ENCODE data around the gene TBCE. TPM values are rescaled to one million over a fixed set of nuclear protein-coding genes. Genes with fewer than 3 reads are reported as not detected.

Gene TBCE
- total and polyA plus RNA-seq, 9 of the 15 experiments (the other 6 are each of a cell fraction or from before 2014, with no cell fraction given) = 52.6 to 92.1 (median 82.1) TPM

DNA sequence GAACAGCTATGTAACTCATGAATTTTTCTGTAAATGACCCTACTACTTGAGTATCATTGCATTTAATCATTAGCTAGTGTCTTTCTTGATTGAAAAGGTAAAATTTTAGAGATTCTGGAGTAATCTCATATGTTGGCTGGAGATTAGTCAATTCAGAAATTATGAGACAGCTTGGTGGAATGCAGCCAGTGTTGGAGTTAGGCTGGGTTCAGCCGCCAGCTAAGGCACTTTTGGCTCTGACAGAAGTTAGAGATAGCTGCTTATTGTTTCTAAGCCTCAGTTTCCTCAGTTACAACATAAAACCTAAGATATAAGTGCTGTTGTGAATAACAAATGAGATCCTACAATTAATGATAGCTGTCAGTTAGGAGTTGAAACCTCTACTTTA lies 49.4 kb downstream of the TBCE start:
- no TSS peak for BruUV-seq (replicated peaks)
- H3K4me3 ChIP-seq = no peak overlapping the region
- H3K36me3 ChIP-seq (ENCODE audit: control insufficient read depth, insufficient read depth, low read length) = peaks cover 59% of the 10 kb centered on the region; the same call in 2 of the 3 replicates
- H3K27ac ChIP-seq (ENCODE audit: extremely low read depth, low read depth, low read length) = no peak overlapping the region
- TF ChIP-seq, protein P1, sequence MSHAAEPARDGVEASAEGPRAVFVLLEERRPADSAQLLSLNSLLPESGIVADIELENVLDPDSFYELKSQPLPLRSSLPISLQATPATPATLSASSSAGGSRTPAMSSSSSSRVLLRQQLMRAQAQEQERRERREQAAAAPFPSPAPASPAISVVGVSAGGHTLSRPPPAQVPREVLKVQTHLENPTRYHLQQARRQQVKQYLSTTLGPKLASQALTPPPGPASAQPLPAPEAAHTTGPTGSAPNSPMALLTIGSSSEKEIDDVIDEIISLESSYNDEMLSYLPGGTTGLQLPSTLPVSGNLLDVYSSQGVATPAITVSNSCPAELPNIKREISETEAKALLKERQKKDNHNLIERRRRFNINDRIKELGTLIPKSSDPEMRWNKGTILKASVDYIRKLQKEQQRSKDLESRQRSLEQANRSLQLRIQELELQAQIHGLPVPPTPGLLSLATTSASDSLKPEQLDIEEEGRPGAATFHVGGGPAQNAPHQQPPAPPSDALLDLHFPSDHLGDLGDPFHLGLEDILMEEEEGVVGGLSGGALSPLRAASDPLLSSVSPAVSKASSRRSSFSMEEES (CRISPR knock-in tag; IDR thresholded peaks at IDR 0.05) = no peak
- TF ChIP-seq RBM25 (IDR thresholded peaks at IDR 0.05; ENCODE audit: low read depth, low read length, severe bottlenecking) (no peak), MED1 (CRISPR knock-in tag; IDR thresholded peaks at IDR 0.05; ENCODE audit: borderline replicate concordance) (no peak), GABPB1 (CRISPR knock-in tag; IDR thresholded peaks at IDR 0.05) (no peak), PCBP2 (IDR thresholded peaks at IDR 0.05; ENCODE audit: low read depth, low read length, poor library complexity, severe bottlenecking) (no peak), ZKSCAN1 (IDR thresholded peaks at IDR 0.05; ENCODE audit: low read depth, low read length) (no peak), GATAD2A (IDR thresholded peaks at IDR 0.05) (no peak)
- TF ChIP-seq, protein P2, sequence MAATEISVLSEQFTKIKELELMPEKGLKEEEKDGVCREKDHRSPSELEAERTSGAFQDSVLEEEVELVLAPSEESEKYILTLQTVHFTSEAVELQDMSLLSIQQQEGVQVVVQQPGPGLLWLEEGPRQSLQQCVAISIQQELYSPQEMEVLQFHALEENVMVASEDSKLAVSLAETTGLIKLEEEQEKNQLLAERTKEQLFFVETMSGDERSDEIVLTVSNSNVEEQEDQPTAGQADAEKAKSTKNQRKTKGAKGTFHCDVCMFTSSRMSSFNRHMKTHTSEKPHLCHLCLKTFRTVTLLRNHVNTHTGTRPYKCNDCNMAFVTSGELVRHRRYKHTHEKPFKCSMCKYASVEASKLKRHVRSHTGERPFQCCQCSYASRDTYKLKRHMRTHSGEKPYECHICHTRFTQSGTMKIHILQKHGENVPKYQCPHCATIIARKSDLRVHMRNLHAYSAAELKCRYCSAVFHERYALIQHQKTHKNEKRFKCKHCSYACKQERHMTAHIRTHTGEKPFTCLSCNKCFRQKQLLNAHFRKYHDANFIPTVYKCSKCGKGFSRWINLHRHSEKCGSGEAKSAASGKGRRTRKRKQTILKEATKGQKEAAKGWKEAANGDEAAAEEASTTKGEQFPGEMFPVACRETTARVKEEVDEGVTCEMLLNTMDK (IDR thresholded peaks at IDR 0.05; ENCODE audit: borderline replicate concordance, insufficient read depth, low read depth, low read length, poor library complexity, severe bottlenecking) = no peak
- TF ChIP-seq, protein P3, sequence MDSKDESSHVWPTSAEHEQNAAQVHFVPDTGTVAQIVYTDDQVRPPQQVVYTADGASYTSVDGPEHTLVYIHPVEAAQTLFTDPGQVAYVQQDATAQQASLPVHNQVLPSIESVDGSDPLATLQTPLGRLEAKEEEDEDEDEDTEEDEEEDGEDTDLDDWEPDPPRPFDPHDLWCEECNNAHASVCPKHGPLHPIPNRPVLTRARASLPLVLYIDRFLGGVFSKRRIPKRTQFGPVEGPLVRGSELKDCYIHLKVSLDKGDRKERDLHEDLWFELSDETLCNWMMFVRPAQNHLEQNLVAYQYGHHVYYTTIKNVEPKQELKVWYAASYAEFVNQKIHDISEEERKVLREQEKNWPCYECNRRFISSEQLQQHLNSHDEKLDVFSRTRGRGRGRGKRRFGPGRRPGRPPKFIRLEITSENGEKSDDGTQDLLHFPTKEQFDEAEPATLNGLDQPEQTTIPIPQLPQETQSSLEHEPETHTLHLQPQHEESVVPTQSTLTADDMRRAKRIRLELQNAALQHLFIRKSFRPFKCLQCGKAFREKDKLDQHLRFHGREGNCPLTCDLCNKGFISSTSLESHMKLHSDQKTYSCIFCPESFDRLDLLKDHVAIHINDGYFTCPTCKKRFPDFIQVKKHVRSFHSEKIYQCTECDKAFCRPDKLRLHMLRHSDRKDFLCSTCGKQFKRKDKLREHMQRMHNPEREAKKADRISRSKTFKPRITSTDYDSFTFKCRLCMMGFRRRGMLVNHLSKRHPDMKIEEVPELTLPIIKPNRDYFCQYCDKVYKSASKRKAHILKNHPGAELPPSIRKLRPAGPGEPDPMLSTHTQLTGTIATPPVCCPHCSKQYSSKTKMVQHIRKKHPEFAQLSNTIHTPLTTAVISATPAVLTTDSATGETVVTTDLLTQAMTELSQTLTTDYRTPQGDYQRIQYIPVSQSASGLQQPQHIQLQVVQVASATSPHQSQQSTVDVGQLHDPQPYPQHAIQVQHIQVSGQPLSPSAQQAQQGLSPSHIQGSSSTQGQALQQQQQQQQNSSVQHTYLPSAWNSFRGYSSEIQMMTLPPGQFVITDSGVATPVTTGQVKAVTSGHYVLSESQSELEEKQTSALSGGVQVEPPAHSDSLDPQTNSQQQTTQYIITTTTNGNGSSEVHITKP (IDR thresholded peaks at IDR 0.05; ENCODE audit: partially characterized antibody) = no peak
- DNase-seq (ENCODE audit: extremely low read depth in 1 of 4, low spot score in 3 of 4) (no peak), FAIRE-seq (no peak), ATAC-seq (no peak)
- POLR2A ChIA-PET = interaction anchor here (0.5 to 1.3 kb wide), 4 partner anchors 12 to 260 kb away, joined by 3 to 4 read pairs (median 4); no protein-coding TSS in a partner anchor
- H3K27me3 ChIP-seq (ENCODE audit: control insufficient read depth in 2 of 2, insufficient read depth in 2 of 2, low read length in 2 of 2) = no peaks in the 10 kb centered on the region
- 100% methylated on average over 1 of the region's 1 CpG for WGBS (ENCODE audit: insufficient coverage, low coverage, missing lambda C conversion rate)
- in situ Hi-C loops (cut with MboI) = loop anchor here (5.0 to 10.0 kb wide), 2 partner anchors 164 to 322 kb away; no protein-coding TSS in a partner anchor
- no peak overlapping the region for H2AFZ ChIP-seq (ENCODE audit: low read depth, low read length)
- H3K79me2 ChIP-seq (ENCODE audit: control insufficient read depth, insufficient read depth, low read length) = peaks cover 26% of the 10 kb centered on the region
- no peak overlapping the region for H3K4me2 ChIP-seq (ENCODE audit: insufficient read depth, low read length)
- intact Hi-C loops (cut with micrococcal nuclease) = loop anchor here (1.0 to 10.0 kb wide), 2 partner anchors 322 to 922 kb away; no protein-coding TSS in a partner anchor
- no peaks in the 10 kb centered on the region for H3K9me1 ChIP-seq (ENCODE audit: control insufficient read depth, insufficient read depth, low read length)
- H3K9ac ChIP-seq (ENCODE audit: insufficient read depth in 1 of 2, low read depth in 2 of 2, low read length in 2 of 2) = no peak overlapping the region
- H3K9me3 ChIP-seq (replicated peaks; ENCODE audit: control insufficient read depth, insufficient read depth, low read depth, low read length) = no peaks in the 10 kb centered on the region
- H4K20me1 ChIP-seq (replicated peaks; ENCODE audit: control insufficient read depth, insufficient read depth, low read length) = no peaks in the 10 kb centered on the region
- CTCF ChIA-PET (ENCODE audit: low intra/inter-chr PET ratio) = interaction anchor here (0.5 to 6.3 kb wide), 8 partner anchors 14 to 1094 kb away, joined by 3 to 50 read pairs (median 6); no protein-coding TSS in a partner anchor
- peaks cover 0 to 1% of the 10 kb centered on the region in 2 experiments; a peak in 3 of 5 replicates for H3K4me1 ChIP-seq (replicated peaks in 1 of 2; ENCODE audit: control insufficient read depth in 2 of 2, insufficient read depth in 2 of 2, low read length in 2 of 2)
